ENCODE results near the gene PPM1D.

DNA sequence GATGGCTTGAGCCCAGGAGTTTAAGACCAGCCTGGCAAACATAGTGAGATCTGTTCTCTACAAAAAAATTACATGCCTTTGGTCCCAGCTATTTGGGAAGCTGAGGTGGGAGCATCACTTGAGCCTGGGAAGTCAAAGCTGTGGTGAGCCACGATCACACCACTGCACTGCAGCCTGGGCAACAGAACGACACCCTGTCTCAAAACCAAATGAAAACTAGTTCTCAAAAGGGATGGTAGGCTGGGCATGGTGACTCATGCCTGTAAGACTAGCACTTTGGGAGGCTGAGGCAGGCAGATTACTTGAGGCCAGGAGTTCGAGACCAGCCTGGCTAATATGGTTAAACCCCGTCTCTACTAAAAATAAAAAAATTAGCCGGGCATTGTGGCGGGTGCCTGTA, 31.1 kb downstream of the PPM1D start:
- TF ChIP-seq RNF2 (IDR thresholded peaks at IDR 0.05; ENCODE audit: borderline replicate concordance, low read depth) (no peak), POLR2A (IDR thresholded peaks at IDR 0.05; ENCODE audit: low read length) (no peak), CHD4 (IDR thresholded peaks at IDR 0.05; ENCODE audit: borderline replicate concordance) (no peak), JUNB (IDR thresholded peaks at IDR 0.05) (no peak)
- TF ChIP-seq, protein P1, sequence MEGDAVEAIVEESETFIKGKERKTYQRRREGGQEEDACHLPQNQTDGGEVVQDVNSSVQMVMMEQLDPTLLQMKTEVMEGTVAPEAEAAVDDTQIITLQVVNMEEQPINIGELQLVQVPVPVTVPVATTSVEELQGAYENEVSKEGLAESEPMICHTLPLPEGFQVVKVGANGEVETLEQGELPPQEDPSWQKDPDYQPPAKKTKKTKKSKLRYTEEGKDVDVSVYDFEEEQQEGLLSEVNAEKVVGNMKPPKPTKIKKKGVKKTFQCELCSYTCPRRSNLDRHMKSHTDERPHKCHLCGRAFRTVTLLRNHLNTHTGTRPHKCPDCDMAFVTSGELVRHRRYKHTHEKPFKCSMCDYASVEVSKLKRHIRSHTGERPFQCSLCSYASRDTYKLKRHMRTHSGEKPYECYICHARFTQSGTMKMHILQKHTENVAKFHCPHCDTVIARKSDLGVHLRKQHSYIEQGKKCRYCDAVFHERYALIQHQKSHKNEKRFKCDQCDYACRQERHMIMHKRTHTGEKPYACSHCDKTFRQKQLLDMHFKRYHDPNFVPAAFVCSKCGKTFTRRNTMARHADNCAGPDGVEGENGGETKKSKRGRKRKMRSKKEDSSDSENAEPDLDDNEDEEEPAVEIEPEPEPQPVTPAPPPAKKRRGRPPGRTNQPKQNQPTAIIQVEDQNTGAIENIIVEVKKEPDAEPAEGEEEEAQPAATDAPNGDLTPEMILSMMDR (IDR thresholded peaks at IDR 0.05) = no peak

Measured in A549 (cell line).